GM20000 (cell line): ENCODE results near the gene TMSB10.

Source experiments
- DNase-seq: peaks from one replicate; pipeline ENCODE4 v3.0.0; 2012; ENCODE audit warnings: low spot score
- CTCF ChIP-seq: IDR thresholded peaks from 2 replicates; pipeline ENCODE4 v1.5.1; 2012; ENCODE audit warnings: mild to moderate bottlenecking, control low read depth; ENCODE audit errors: extremely low read depth, missing control alignments

Gene TMSB10

GRCh38 chr2:84905181-84906107, at the start of gene TMSB10:
TMSB10 (plus strand) TSS chr2:84905656.
- DNase-seq, result peak; percentile 95
- TF ChIP-seq CTCF, result peak; percentile 16

GRCh38 chr2:84855731-84856130, 49.7 kb upstream of the TMSB10 start:
- no peak for TF ChIP-seq CTCF
- DNase-seq, result no peak

GRCh38 chr2:84856787-84857186, 48.7 kb upstream of the TMSB10 start:
- no peak for DNase-seq
- no peak for TF ChIP-seq CTCF

- DNase-seq, result no peak
- TF ChIP-seq CTCF, result no peak
These were observed 47.9 kb upstream of the TMSB10 start for GRCh38 chr2:84857566-84857965.

GRCh38 chr2:84858123-84858522, 47.3 kb upstream of the TMSB10 start:
- no peak for TF ChIP-seq CTCF
- no peak for DNase-seq

GRCh38 chr2:84858937-84859336, 46.5 kb upstream of the TMSB10 start:
- DNase-seq, result no peak
- TF ChIP-seq CTCF, result no peak

GRCh38 chr2:84861539-84861938, 43.9 kb upstream of the TMSB10 start:
- no peak for DNase-seq
- TF ChIP-seq CTCF, result no peak
